GM12874 (cell line): Measurements from ENCODE around the gene TMUB2.

Experiments
- TF ChIP-seq, protein P1 (sequence below): IDR thresholded peaks from 2 replicates; pipeline ENCODE4 v1.5.1; 2011; ENCODE audit warnings: low read depth, mild to moderate bottlenecking, control low read depth, low read length, moderate library complexity; ENCODE audit not compliant: insufficient read depth

TMUB2 gene

DNA sequence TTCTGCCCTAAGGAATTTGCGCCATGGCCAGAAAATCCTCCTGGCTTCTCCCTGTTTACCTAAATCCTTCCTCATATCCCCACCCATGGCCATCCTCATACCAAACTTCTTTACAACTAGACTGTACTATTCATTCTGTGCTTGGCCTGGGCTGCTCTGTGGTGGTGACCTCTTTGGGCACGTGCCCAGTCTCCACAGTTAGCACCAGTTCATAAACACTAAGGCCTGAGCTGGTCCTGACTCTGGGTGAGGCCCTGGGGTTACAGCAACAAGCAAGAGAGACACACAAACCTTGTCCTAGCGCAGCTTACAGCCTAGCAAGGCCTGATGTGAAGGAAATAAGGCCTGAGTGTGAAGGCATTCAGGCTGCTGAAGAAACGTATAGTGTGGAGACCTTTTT lies 16.0 kb downstream of the TMUB2 start:
- TF ChIP-seq, protein P1, sequence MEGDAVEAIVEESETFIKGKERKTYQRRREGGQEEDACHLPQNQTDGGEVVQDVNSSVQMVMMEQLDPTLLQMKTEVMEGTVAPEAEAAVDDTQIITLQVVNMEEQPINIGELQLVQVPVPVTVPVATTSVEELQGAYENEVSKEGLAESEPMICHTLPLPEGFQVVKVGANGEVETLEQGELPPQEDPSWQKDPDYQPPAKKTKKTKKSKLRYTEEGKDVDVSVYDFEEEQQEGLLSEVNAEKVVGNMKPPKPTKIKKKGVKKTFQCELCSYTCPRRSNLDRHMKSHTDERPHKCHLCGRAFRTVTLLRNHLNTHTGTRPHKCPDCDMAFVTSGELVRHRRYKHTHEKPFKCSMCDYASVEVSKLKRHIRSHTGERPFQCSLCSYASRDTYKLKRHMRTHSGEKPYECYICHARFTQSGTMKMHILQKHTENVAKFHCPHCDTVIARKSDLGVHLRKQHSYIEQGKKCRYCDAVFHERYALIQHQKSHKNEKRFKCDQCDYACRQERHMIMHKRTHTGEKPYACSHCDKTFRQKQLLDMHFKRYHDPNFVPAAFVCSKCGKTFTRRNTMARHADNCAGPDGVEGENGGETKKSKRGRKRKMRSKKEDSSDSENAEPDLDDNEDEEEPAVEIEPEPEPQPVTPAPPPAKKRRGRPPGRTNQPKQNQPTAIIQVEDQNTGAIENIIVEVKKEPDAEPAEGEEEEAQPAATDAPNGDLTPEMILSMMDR = no peak

DNA sequence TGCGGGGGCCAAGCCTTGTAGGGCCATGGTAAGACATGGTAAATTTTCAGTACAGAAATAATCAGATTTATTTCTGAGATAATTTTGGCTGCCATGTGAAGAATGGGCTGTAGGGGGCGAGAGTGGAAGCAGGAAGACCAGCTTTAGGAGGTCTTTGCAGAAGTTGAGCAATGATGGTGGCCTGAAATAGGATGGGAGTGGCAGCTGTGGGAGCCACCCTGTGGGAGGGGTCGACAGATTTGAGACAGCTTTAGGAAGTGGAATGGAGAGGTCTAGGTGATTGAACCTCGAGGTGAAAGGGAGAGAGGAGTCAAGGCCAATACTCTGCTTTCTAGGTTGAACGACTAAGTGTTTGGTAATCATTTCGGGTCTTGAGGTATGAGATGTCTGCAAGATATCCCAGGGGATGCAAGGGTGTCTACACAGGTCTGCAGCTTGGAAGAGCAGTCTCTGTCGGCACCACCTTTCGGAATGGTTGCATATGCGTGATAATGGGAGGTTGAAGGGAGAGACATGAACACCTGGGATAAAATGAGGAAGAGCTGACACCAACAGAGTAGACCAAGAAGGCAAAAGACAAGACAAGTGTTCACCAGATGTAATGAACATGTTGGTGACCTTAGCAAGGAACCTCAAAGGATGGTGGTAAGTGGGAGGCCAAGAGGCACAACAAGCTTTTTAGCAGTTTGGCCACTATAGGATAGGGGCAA lies 17.1 kb downstream of the TMUB2 start:
- TF ChIP-seq, protein P1 = peak; percentile 73

DNA sequence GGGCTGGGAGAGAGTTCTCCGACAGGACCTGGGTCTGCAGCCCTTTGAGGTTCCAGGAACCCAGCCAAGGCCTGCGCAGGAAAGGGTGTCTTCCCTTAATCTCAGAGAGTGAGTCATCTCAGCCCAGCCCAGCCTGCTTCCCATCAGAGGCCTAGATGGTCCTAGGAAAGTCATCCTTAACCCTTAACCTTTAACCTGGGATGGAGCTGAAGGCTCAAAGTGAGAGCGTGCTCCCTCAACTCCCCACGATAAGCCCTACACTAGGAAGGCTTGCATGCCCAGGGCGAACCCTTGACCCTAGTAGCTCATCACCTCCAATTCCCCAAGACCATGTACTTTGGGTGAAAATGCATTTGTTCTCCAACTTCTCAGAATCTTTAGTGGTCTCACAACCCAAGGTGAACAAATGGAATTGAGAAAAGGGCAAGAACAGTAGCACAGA lies 17.7 kb downstream of the TMUB2 start:
- TF ChIP-seq, protein P1 = no peak

DNA sequence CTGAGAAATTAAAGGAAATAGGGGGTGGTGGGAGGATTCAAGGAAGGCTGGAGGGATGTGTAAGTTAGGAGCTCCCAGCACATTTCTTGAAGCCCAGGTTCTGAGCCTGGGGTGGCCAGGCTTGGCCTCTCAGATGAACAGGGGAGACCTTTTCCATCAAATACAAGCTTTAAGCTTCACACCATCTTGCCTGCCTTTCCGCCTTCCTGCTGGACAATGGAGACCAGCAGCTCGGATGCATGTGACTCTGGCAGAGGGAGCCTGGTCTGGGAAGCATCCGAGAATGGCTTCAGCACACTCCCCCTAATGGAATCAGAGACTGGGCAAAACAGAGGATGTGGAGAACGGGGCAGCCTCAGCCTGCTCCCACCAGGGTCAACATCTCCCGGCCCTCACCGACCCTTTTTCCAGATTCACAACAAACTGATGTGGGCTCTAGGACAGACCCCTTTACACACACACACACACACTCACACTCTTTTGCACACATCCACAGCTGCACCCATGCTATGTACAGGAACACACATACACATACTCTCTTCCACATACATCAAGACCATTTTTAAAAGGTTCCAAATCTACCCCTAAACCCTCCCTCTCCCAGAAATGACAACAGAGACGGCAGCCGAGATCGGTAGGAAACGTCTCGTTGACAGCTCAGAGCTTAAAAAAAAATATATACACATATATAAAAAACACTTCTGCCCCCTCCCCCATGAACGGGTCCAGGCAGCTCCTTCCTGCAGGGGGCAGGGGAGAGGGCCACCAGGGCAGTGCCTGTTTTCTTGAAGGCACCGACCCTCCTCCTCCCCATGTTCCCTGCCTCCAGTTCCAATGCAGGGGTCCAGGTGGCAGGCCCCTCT lies 19.4 kb downstream of the TMUB2 start:
- TF ChIP-seq, protein P1 = 0 out of 2 replicates have a peak, but pooled peaks have one; percentile 5

DNA sequence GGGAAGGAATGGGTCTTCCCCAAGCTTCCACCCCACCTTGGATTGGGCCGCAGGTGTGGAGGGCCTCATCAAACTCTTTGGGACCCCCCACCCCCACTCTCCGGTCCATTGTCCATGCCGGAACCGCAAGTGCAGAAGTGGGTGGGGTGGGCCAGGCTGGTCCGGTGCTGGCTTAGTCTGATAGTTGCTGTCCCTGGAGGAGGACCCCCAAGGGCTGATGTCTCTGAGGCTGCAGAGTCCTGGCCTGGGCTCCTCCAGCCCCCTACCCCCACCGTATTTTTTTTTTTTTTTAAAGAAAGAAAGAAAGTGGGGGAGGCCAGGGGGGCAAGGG lies 20.0 kb downstream of the TMUB2 start:
- TF ChIP-seq, protein P1 = no peak

DNA sequence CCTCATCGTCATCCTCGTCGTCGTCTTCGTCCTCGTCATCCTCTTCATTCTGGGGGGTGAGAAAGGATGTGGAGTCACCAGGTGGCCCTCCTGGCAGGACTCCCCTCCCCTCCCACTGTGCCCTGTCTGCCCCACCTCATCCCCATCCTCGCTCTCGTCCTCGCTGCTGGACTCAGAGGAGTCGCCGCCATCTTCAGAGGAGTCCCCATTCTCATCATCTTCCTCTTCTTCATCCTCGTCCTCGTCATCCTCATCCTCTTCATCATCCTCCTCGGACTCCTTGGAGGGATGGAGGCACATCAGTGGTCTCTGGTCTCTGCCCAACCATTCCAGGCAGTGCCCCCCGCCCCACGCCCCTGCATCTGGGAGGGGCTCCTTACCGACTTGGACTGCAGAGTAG lies 20.5 kb downstream of the TMUB2 start:
- TF ChIP-seq, protein P1 = no peak

DNA sequence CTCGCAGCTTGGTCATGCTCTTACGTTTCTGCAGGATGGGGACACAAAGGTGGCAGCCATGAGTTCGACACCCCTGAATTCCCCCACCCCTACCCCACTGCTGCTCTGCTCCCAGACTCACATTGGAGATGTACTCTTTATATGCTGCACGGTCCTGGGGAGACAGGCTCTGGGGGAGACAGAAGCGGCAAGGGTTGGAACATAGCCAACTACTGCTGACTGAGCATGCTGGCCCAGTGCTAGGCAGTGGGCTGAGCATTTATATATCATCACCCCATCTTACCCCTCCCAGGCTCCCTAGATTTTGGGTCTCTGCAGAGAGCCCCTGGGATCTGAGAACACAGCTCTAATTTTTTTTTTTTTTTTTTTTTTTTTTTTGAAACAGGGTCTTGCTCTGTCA lies 21.0 kb downstream of the TMUB2 start:
- TF ChIP-seq, protein P1 = no peak
